HepG2 (cell line): ENCODE results near the gene MEGF11. TPM values are rescaled to one million over a fixed set of nuclear protein-coding genes. Genes with fewer than 3 reads are reported as not detected.

Experiments used
- ASH2L ChIP-seq: fragments of 300-600, 200-600 bp; sonication (generic); IDR thresholded peaks from 2 replicates; pipeline ENCODE4 v1.7.0; 2017; ENCODE audit warnings: low read depth, mild to moderate bottlenecking, moderate library complexity, mixed read lengths, low read length; ENCODE audit not compliant: insufficient read length
- ATM ChIP-seq: fragments of 450-650 bp; IDR thresholded peaks from 2 replicates; pipeline ENCODE4 v1.7.1; 2017; ENCODE audit warnings: mild to moderate bottlenecking, borderline replicate concordance
- ELF1 ChIP-seq: sonication (generic); formaldehyde crosslinking; IDR thresholded peaks from 2 replicates; pipeline ENCODE4 v1.4.0; 2020; ENCODE audit warnings: missing genetic modification reagents
- IRF9 ChIP-seq: sonication (generic); formaldehyde crosslinking; IDR thresholded peaks from 2 replicates; pipeline ENCODE4 v1.8.0; 2022; ENCODE audit warnings: missing genetic modification reagents, mild to moderate bottlenecking, borderline replicate concordance
- JARID2 ChIP-seq: sonication (generic); formaldehyde crosslinking; IDR thresholded peaks from 2 replicates; pipeline ENCODE4 v1.8.1; 2023; ENCODE audit warnings: missing genetic modification reagents, inconsistent platforms; ENCODE audit not compliant: insufficient replicate concordance
- KLF11 ChIP-seq: IDR thresholded peaks from 2 replicates; pipeline ENCODE4 v1.6.1; 2016; ENCODE audit warnings: missing compliant biosample characterization
- RFXAP ChIP-seq: sonication (generic); formaldehyde crosslinking; IDR thresholded peaks from 2 replicates; pipeline ENCODE4 v1.4.0; 2020; ENCODE audit warnings: missing genetic modification reagents, borderline replicate concordance
- RXRA ChIP-seq: sonication (generic); formaldehyde crosslinking; IDR thresholded peaks from 2 replicates; pipeline ENCODE4 v1.5.1; 2020; ENCODE audit warnings: missing genetic modification reagents
- TAF15 ChIP-seq: fragments of 200-400 bp; formaldehyde crosslinking; IDR thresholded peaks from one replicate; pipeline ENCODE4 v1.6.1; 2018; ENCODE audit warnings: mild to moderate bottlenecking, low read depth, low read length; ENCODE audit not compliant: poor library complexity, severe bottlenecking
- TFE3 ChIP-seq: IDR thresholded peaks from 2 replicates; pipeline ENCODE4 v1.6.1; 2016
- WIZ ChIP-seq: sonication (generic); formaldehyde crosslinking; IDR thresholded peaks from 2 replicates; pipeline ENCODE4 v1.5.1; 2020; ENCODE audit warnings: mild to moderate bottlenecking, missing genetic modification reagents
- ZFP37 ChIP-seq: sonication (generic); formaldehyde crosslinking; IDR thresholded peaks from 2 replicates; pipeline ENCODE4 v1.4.0; 2020; ENCODE audit warnings: missing genetic modification reagents, borderline replicate concordance
- ZNF350 ChIP-seq: sonication (generic); formaldehyde crosslinking; IDR thresholded peaks from 2 replicates; pipeline ENCODE4 v1.4.0; 2020; ENCODE audit warnings: mild to moderate bottlenecking, low read depth, missing genetic modification reagents, borderline replicate concordance
- ZNF484 ChIP-seq: sonication (generic); formaldehyde crosslinking; IDR thresholded peaks from 2 replicates; pipeline ENCODE4 v1.5.1; 2020; ENCODE audit warnings: mild to moderate bottlenecking, low read depth, missing genetic modification reagents, borderline replicate concordance
- ZNF557 ChIP-seq: sonication (generic); formaldehyde crosslinking; IDR thresholded peaks from 2 replicates; pipeline ENCODE4 v1.4.0; 2020; ENCODE audit warnings: missing genetic modification reagents
- ZNF644 ChIP-seq: IDR thresholded peaks from 2 replicates; pipeline ENCODE4 v1.6.1; 2016; ENCODE audit warnings: low read depth
- ZSCAN20 ChIP-seq: sonication (generic); formaldehyde crosslinking; IDR thresholded peaks from 2 replicates; pipeline ENCODE4 v1.4.0; 2020; ENCODE audit warnings: missing genetic modification reagents, mild to moderate bottlenecking, borderline replicate concordance
- polyA plus RNA-seq, 8 experiments: library from polyadenylated mRNA; depleted of rRNA in 3 of 8; stranded (reverse) in 7 of 8; unstranded in 1 of 8; fragments of >200 nt; fragmentation: Illumina TruSeq in 4 of 8; extraction: Trizol in 4 of 8; gene quantifications; 2 replicates each; pipeline versions ENCODE4 v1.2.1 to v1.2.3, GENCODE V29; 2011 to 2016; ENCODE audit warnings: low read depth in 4 of 8, missing spikeins in 1 of 8, mixed read lengths in 1 of 8; ENCODE audit not compliant: insufficient read depth in 1 of 8
- total RNA-seq, 5 experiments: library from RNA; depleted of rRNA; stranded (reverse); fragments of >200 nt; fragmentation: Illumina TruSeq; extraction: Trizol; gene quantifications; 2 replicates each; pipeline ENCODE4 v1.2.3, GENCODE V29; 2016; ENCODE audit warnings: low read depth in 1 of 5
- TF ChIP-seq, protein P1 (sequence below): sonication (generic); formaldehyde crosslinking; IDR thresholded peaks from 2 replicates; pipeline ENCODE4 v1.4.0; 2020; ENCODE audit warnings: missing genetic modification reagents
- TF ChIP-seq, protein P2 (sequence below): sonication (generic); formaldehyde crosslinking; IDR thresholded peaks from 2 replicates; pipeline ENCODE4 v1.4.0; 2020; ENCODE audit warnings: mild to moderate bottlenecking, missing genetic modification reagents
- TF ChIP-seq, protein P3 (sequence below): sonication (generic); formaldehyde crosslinking; IDR thresholded peaks from 2 replicates; pipeline ENCODE4 v1.8.0; 2022; ENCODE audit warnings: mild to moderate bottlenecking, missing genetic modification reagents, borderline replicate concordance

Gene MEGF11
- total and polyA plus RNA-seq, 2 of the 13 experiments (the other 11 are each of a cell fraction or from before 2014, with no cell fraction given) = not detected

- TF ChIP-seq IRF9 (no peak), ZSCAN20 (CRISPR knock-in tag) (no peak), JARID2 (CRISPR knock-in tag) (no peak), ATM (no peak), TAF15 (no peak), RXRA (CRISPR knock-in tag) (no peak), ZNF557 (no peak), ZNF484 (CRISPR knock-in tag) (no peak), ZFP37 (no peak), ZNF350 (CRISPR knock-in tag) (0 out of 2 replicates have a peak, but pooled peaks have one; percentile 28), TFE3 (CRISPR knock-in tag) (no peak), ELF1 (no peak), KLF11 (no peak), ZNF644 (CRISPR knock-in tag) (no peak), ASH2L (no peak), RFXAP (CRISPR knock-in tag) (no peak), WIZ (no peak)
- TF ChIP-seq, protein P1, sequence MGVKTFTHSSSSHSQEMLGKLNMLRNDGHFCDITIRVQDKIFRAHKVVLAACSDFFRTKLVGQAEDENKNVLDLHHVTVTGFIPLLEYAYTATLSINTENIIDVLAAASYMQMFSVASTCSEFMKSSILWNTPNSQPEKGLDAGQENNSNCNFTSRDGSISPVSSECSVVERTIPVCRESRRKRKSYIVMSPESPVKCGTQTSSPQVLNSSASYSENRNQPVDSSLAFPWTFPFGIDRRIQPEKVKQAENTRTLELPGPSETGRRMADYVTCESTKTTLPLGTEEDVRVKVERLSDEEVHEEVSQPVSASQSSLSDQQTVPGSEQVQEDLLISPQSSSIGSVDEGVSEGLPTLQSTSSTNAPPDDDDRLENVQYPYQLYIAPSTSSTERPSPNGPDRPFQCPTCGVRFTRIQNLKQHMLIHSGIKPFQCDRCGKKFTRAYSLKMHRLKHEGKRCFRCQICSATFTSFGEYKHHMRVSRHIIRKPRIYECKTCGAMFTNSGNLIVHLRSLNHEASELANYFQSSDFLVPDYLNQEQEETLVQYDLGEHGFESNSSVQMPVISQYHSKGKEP = no peak
- TF ChIP-seq, protein P2, sequence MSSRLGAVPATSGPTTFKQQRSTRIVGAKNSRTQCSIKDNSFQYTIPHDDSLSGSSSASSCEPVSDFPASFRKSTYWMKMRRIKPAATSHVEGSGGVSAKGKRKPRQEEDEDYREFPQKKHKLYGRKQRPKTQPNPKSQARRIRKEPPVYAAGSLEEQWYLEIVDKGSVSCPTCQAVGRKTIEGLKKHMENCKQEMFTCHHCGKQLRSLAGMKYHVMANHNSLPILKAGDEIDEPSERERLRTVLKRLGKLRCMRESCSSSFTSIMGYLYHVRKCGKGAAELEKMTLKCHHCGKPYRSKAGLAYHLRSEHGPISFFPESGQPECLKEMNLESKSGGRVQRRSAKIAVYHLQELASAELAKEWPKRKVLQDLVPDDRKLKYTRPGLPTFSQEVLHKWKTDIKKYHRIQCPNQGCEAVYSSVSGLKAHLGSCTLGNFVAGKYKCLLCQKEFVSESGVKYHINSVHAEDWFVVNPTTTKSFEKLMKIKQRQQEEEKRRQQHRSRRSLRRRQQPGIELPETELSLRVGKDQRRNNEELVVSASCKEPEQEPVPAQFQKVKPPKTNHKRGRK = no peak
- TF ChIP-seq, protein P3, sequence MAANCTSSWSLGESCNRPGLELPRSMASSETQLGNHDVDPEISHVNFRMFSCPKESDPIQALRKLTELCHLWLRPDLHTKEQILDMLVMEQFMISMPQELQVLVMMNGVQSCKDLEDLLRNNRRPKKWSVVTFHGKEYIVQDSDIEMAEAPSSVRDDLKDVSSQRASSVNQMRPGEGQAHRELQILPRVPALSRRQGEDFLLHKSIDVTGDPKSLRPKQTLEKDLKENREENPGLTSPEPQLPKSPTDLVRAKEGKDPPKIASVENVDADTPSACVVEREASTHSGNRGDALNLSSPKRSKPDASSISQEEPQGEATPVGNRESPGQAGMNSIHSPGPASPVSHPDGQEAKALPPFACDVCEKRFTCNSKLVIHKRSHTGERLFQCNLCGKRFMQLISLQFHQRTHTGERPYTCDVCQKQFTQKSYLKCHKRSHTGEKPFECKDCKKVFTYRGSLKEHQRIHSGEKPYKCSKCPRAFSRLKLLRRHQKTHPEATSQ = no peak
Observed at GRCh38 chr15:66251790-66252684, 1.5 kb downstream of the MEGF11 start (continued).
